ENCODE results near the gene TPO.

DNA sequence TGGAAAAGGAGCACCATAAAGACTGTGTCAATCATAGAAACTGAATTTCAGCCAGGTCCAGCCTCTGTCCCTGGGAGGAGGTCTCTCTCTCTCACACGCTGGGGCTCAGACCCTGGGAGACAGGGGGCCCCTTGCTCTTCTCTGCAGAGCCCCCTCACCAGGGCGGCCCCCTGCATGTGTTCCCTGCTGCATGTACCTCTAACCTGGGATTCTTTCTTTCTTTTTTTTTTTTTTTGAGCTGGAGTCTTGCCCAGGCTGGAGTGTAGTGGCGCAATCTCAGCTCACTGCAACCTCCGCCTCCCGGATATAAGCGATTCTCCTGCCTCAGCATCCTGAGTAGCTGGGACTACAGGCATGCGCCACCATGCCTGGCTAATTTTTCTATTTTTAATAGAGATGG lies 46.5 kb downstream of the TPO start:
- TF ChIP-seq POLR2A (IDR thresholded peaks at IDR 0.05) (no peak), CTCF (IDR thresholded peaks at IDR 0.05) (no peak)
